ENCODE results near the gene PASK. TPM values are rescaled to one million over a fixed set of nuclear protein-coding genes. Genes with fewer than 3 reads are reported as not detected.

The PASK gene
- total RNA-seq, 1 experiment from 2014 or later: 45.8 TPM

DNA sequence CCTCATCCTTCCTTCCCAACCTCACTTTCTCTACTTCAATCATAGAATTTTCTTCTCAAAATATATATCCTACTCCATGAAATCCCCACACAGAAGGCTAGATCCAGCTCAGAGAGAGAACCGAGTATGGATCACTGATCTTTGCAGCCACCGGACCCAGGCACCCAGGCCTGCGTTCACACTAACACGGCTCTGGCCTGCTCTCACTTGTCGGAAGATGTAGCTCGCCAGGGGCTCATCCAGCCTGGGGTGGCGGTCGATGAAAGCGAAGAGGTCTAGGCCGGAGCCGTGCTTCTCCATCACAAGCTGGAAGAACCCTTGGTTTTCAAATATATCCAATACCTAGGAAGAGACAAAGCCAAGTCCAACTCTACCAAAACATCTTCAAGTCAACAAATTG, 34.4 kb downstream of the PASK start:
- Histone ChIP-seq H3K27me3 (ENCODE audit: insufficient read depth, low read length) (no peaks in the 10 kb centered on the region), H3K4me1 (ENCODE audit: control insufficient read depth in 1 of 2, insufficient read depth in 2 of 2, low read length in 2 of 2) (no peaks in the 10 kb centered on the region), H3K4me3 (replicated peaks in 1 of 2; ENCODE audit: low read depth in 1 of 2, low read length in 2 of 2) (no peak overlapping the region), H3K4me2 (ENCODE audit: low read length) (no peak overlapping the region), H3K9me3 (ENCODE audit: control insufficient read depth in 1 of 2, insufficient read depth in 1 of 2, low read depth in 1 of 2, low read length in 2 of 2) (no peaks in the 10 kb centered on the region), H3K36me3 (ENCODE audit: control insufficient read depth in 1 of 2, insufficient read depth in 2 of 2, low read length in 2 of 2) (no peaks in the 10 kb centered on the region), H3K9me2 (ENCODE audit: insufficient read depth) (no peaks in the 10 kb centered on the region), H4K20me1 (ENCODE audit: insufficient read depth) (no peaks in the 10 kb centered on the region), H3K79me2 (ENCODE audit: insufficient read depth, low read length) (no peaks in the 10 kb centered on the region), H2AFZ (ENCODE audit: low read depth, low read length, poor library complexity, severe bottlenecking) (no peak overlapping the region), H3K9ac (ENCODE audit: low read length) (no peak overlapping the region), H3K27ac (ENCODE audit: low read depth, low read length) (no peak overlapping the region)
- TF ChIP-seq JUND (IDR thresholded peaks at IDR 0.05) (no peak), POLR2AphosphoS5 (IDR thresholded peaks at IDR 0.05; ENCODE audit: low read depth, low read length) (no peak), RAD21 (IDR thresholded peaks at IDR 0.05; ENCODE audit: low read depth) (no peak), FOSL1 (IDR thresholded peaks at IDR 0.05; ENCODE audit: low read depth) (no peak), ZFX (IDR thresholded peaks at IDR 0.05) (no peak), YY1 (IDR thresholded peaks at IDR 0.05; ENCODE audit: extremely low read depth, insufficient replicate concordance, low read depth, low read length) (no peak), EZH2 (IDR thresholded peaks at IDR 0.05) (no peak), CEBPB (IDR thresholded peaks at IDR 0.05; ENCODE audit: low read depth) (no peak), CBX3 (IDR thresholded peaks at IDR 0.05; ENCODE audit: low read depth) (no peak), ZNF274 (IDR thresholded peaks at IDR 0.05; ENCODE audit: low read depth, low read length) (no peak), TCF7L2 (IDR thresholded peaks at IDR 0.05; ENCODE audit: borderline replicate concordance, extremely low read depth, insufficient read depth, insufficient read length) (no peak)
- TF ChIP-seq, protein P1, sequence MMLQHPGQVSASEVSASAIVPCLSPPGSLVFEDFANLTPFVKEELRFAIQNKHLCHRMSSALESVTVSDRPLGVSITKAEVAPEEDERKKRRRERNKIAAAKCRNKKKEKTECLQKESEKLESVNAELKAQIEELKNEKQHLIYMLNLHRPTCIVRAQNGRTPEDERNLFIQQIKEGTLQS (IDR thresholded peaks at IDR 0.05): no peak
- TF ChIP-seq, protein P2, sequence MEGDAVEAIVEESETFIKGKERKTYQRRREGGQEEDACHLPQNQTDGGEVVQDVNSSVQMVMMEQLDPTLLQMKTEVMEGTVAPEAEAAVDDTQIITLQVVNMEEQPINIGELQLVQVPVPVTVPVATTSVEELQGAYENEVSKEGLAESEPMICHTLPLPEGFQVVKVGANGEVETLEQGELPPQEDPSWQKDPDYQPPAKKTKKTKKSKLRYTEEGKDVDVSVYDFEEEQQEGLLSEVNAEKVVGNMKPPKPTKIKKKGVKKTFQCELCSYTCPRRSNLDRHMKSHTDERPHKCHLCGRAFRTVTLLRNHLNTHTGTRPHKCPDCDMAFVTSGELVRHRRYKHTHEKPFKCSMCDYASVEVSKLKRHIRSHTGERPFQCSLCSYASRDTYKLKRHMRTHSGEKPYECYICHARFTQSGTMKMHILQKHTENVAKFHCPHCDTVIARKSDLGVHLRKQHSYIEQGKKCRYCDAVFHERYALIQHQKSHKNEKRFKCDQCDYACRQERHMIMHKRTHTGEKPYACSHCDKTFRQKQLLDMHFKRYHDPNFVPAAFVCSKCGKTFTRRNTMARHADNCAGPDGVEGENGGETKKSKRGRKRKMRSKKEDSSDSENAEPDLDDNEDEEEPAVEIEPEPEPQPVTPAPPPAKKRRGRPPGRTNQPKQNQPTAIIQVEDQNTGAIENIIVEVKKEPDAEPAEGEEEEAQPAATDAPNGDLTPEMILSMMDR (IDR thresholded peaks at IDR 0.05 in 2 of 3, conservative IDR thresholded peaks at IDR 0.05 in 1 of 3; ENCODE audit: borderline replicate concordance in 1 of 3, insufficient read depth in 1 of 3, low read depth in 2 of 3, low read length in 2 of 3): no peak
- TF ChIP-seq, protein P3, sequence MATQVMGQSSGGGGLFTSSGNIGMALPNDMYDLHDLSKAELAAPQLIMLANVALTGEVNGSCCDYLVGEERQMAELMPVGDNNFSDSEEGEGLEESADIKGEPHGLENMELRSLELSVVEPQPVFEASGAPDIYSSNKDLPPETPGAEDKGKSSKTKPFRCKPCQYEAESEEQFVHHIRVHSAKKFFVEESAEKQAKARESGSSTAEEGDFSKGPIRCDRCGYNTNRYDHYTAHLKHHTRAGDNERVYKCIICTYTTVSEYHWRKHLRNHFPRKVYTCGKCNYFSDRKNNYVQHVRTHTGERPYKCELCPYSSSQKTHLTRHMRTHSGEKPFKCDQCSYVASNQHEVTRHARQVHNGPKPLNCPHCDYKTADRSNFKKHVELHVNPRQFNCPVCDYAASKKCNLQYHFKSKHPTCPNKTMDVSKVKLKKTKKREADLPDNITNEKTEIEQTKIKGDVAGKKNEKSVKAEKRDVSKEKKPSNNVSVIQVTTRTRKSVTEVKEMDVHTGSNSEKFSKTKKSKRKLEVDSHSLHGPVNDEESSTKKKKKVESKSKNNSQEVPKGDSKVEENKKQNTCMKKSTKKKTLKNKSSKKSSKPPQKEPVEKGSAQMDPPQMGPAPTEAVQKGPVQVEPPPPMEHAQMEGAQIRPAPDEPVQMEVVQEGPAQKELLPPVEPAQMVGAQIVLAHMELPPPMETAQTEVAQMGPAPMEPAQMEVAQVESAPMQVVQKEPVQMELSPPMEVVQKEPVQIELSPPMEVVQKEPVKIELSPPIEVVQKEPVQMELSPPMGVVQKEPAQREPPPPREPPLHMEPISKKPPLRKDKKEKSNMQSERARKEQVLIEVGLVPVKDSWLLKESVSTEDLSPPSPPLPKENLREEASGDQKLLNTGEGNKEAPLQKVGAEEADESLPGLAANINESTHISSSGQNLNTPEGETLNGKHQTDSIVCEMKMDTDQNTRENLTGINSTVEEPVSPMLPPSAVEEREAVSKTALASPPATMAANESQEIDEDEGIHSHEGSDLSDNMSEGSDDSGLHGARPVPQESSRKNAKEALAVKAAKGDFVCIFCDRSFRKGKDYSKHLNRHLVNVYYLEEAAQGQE (IDR thresholded peaks at IDR 0.05; ENCODE audit: low read depth): no peak
- DNase-seq (ENCODE audit: low read depth, low spot score) (no peak), ATAC-seq (no peak)
- CTCF ChIA-PET: no interaction called here
- POLR2A ChIA-PET: no interaction called here
- intact Hi-C loops (cut with micrococcal nuclease): no loop called here
- RAD21 ChIA-PET (ENCODE audit: low non-redundant PET in 1 of 2, low total read pairs in 2 of 2, uncharacterized antibody in 2 of 2, unreplicated experiment in 2 of 2): no interaction called here
- no TSS peak for BruUV-seq (replicated peaks)

Measured in HCT116 (cell line).